Chondrocyte (in vitro differentiated cells): Measurements from ENCODE around the gene PAPLN. TPM values are rescaled to one million over a fixed set of nuclear protein-coding genes. Genes with fewer than 3 reads are reported as not detected.
A peak's percentile ranks its signal among the peaks of the same experiment; 100 is the strongest.

Experiments used
- DNase-seq: peaks from one replicate; pipeline ENCODE4 v3.0.0; 2021; ENCODE audit warnings: mixed read lengths, low spot score
- H3K27ac Mint-ChIP-seq: one replicate; pipeline ENCODE4 v1.8.0; 2021; ENCODE audit warnings: mild to moderate bottlenecking, moderate library complexity, mixed read lengths; ENCODE audit not compliant: unreplicated experiment
- H3K27me3 Mint-ChIP-seq: 2 replicates; pipeline ENCODE4 v1.8.0; 2021; ENCODE audit warnings: low read depth, mixed read lengths
- H3K36me3 Mint-ChIP-seq: 2 replicates; pipeline ENCODE4 v1.8.0; 2021; ENCODE audit warnings: low read depth, mixed read lengths
- H3K4me1 Mint-ChIP-seq: 2 replicates; pipeline ENCODE4 v1.8.0; 2021; ENCODE audit warnings: low read depth, mild to moderate bottlenecking, mixed read lengths
- H3K4me3 Mint-ChIP-seq: one replicate; pipeline ENCODE4 v1.8.0; 2021; ENCODE audit warnings: mild to moderate bottlenecking, moderate library complexity, mixed read lengths; ENCODE audit not compliant: unreplicated experiment
- H3K9me3 Mint-ChIP-seq: 2 replicates; pipeline ENCODE4 v1.8.0; 2021; ENCODE audit warnings: low read depth, mixed read lengths
- total RNA-seq: library from RNA; stranded (reverse); gene quantifications from 3 replicates; pipeline ENCODE4 v1.2.1, GENCODE V29; 2021
- TF ChIP-seq, protein P1 (sequence below): fragments of 200-600 bp; sonication (generic); IDR thresholded peaks from 2 replicates; pipeline ENCODE4 v1.5.0; 2021; ENCODE audit warnings: antibody characterized with exemption, mild to moderate bottlenecking, moderate library complexity

Gene PAPLN
- total RNA-seq, 1 donor from 2014 or later = 16.8 TPM

GRCh38 chr14:73254247-73255004 lies 17.1 kb downstream of the PAPLN start:
- H3K36me3 Mint-ChIP-seq = no peaks in the 10 kb centered on the region
- no peaks in the 10 kb centered on the region for H3K9me3 Mint-ChIP-seq
- H3K27me3 Mint-ChIP-seq = no peaks in the 10 kb centered on the region
- no peak overlapping the region for H3K4me3 Mint-ChIP-seq
- TF ChIP-seq, protein P1, sequence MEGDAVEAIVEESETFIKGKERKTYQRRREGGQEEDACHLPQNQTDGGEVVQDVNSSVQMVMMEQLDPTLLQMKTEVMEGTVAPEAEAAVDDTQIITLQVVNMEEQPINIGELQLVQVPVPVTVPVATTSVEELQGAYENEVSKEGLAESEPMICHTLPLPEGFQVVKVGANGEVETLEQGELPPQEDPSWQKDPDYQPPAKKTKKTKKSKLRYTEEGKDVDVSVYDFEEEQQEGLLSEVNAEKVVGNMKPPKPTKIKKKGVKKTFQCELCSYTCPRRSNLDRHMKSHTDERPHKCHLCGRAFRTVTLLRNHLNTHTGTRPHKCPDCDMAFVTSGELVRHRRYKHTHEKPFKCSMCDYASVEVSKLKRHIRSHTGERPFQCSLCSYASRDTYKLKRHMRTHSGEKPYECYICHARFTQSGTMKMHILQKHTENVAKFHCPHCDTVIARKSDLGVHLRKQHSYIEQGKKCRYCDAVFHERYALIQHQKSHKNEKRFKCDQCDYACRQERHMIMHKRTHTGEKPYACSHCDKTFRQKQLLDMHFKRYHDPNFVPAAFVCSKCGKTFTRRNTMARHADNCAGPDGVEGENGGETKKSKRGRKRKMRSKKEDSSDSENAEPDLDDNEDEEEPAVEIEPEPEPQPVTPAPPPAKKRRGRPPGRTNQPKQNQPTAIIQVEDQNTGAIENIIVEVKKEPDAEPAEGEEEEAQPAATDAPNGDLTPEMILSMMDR = no peak
- DNase-seq = peak; percentile 81
- no peaks in the 10 kb centered on the region for H3K4me1 Mint-ChIP-seq
- H3K27ac Mint-ChIP-seq = no peak overlapping the region

DNA sequence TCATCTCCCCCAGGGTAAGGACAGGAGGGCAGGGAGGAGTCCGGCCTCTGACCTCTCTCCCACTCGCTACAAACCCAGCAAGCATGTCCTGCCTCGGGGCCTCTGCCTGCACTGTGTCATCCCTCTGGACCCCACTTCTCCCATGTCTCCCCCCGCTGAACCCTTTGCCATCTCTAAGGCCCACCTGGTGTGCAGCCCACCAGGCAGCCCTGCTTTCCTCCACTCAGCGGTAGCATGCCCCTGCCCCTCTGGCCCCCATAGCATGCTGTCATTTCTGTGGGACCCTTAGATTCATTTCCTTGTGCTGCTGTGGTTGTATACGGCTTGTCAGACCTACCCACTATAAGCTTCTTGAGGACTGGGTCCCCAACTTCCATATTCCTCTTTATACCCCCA lies 17.7 kb downstream of the PAPLN start:
- Mint-ChIP-seq H3K27me3 (no peaks in the 10 kb centered on the region), H3K4me3 (no peak overlapping the region), H3K36me3 (no peaks in the 10 kb centered on the region), H3K4me1 (no peaks in the 10 kb centered on the region), H3K27ac (no peak overlapping the region), H3K9me3 (no peaks in the 10 kb centered on the region)
- no peak for DNase-seq
- TF ChIP-seq, protein P1 = no peak

DNA sequence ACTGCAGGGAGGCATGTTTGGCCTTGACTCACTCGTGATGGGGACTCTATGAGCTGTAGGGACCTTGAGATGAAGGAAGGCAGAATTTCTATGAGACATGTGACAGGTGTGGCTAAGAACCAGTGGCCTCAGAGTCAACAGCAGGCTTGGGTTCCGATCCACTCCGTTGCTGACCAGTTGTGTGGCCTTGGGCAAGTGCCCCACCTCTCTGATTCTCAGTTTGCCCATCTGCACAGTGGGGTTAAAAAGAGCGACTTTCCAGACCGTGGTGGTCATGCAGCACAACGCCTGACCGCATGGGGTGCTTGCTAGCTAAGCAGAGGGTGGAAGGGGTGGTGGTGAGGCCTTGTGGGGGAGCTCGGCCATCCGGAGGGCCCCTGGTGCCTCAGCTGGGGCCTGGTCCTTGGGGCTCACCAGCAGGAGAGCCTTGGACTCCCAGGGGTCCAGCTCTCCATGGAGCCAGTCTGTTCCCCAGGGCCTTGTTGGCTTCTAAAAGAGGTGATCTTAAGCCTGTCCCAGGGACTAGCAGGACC lies 18.5 kb downstream of the PAPLN start:
- no peak overlapping the region for H3K4me3 Mint-ChIP-seq
- TF ChIP-seq, protein P1 = no peak
- H3K9me3 Mint-ChIP-seq = no peaks in the 10 kb centered on the region
- no peak overlapping the region for H3K27ac Mint-ChIP-seq
- H3K4me1 Mint-ChIP-seq = no peaks in the 10 kb centered on the region
- no peak for DNase-seq
- no peaks in the 10 kb centered on the region for H3K27me3 Mint-ChIP-seq
- no peaks in the 10 kb centered on the region for H3K36me3 Mint-ChIP-seq

GRCh38 chr14:73258076-73258475 lies 20.8 kb downstream of the PAPLN start:
- DNase-seq = no peak
- Mint-ChIP-seq H3K36me3 (no peaks in the 10 kb centered on the region), H3K4me1 (no peaks in the 10 kb centered on the region), H3K9me3 (no peaks in the 10 kb centered on the region), H3K27ac (no peak overlapping the region), H3K27me3 (no peaks in the 10 kb centered on the region), H3K4me3 (no peak overlapping the region)
- TF ChIP-seq, protein P1 = no peak

GRCh38 chr14:73258845-73259611 lies 21.7 kb downstream of the PAPLN start:
- H3K4me3 Mint-ChIP-seq = no peak overlapping the region
- no peaks in the 10 kb centered on the region for H3K9me3 Mint-ChIP-seq
- no peak overlapping the region for H3K27ac Mint-ChIP-seq
- no peaks in the 10 kb centered on the region for H3K36me3 Mint-ChIP-seq
- H3K27me3 Mint-ChIP-seq = no peaks in the 10 kb centered on the region
- TF ChIP-seq, protein P1 = no peak
- no peaks in the 10 kb centered on the region for H3K4me1 Mint-ChIP-seq
- peak; percentile 92 for DNase-seq
